Measurements from ENCODE around the gene TMX2. TPM values are rescaled to one million over a fixed set of nuclear protein-coding genes. Genes with fewer than 3 reads are reported as not detected.

TMX2 gene
- total and polyA plus RNA-seq, 10 of the 15 experiments (the other 5 are each of a cell fraction or from before 2014, with no cell fraction given): 64.3 to 134 (median 91.6) TPM

GRCh38 chr11:57712256-57713150, at the start of gene TMX2 (continued):
- TF ChIP-seq EZH2 (IDR thresholded peaks at IDR 0.05; ENCODE audit: borderline replicate concordance, control insufficient read depth, low read depth, low read length): no peak
- TF ChIP-seq ZNF207 (IDR thresholded peaks at IDR 0.05; ENCODE audit: borderline replicate concordance): 0 out of 2 replicates have a peak, but pooled peaks have one; percentile 33
- TF ChIP-seq RBBP5 (conservative IDR thresholded peaks at IDR 0.05): no peak
- peak; percentile 70 for TF ChIP-seq SIN3A (IDR thresholded peaks at IDR 0.05; ENCODE audit: low read depth, low read length)
- TF ChIP-seq RUNX3 (IDR thresholded peaks at IDR 0.05; ENCODE audit: low read length): no peak
- TF ChIP-seq NFIC (IDR thresholded peaks at IDR 0.05; ENCODE audit: low read depth, low read length): no peak
- TF ChIP-seq BMI1 (IDR thresholded peaks at IDR 0.05; ENCODE audit: borderline replicate concordance): no peak
- TF ChIP-seq ZBED1 (IDR thresholded peaks at IDR 0.05; ENCODE audit: borderline replicate concordance): no peak
- peak; percentile 99 for TF ChIP-seq PKNOX1 (IDR thresholded peaks at IDR 0.05)
- peak; percentile 67 for TF ChIP-seq NBN (IDR thresholded peaks at IDR 0.05)
- no peak for TF ChIP-seq STAT1 (conservative IDR thresholded peaks at IDR 0.05)
- TF ChIP-seq ZNF24 (IDR thresholded peaks at IDR 0.05): no peak
- no peak for TF ChIP-seq MTA3 (IDR thresholded peaks at IDR 0.05; ENCODE audit: borderline replicate concordance, low read length)
- no peak for TF ChIP-seq USF1 (IDR thresholded peaks at IDR 0.05; ENCODE audit: borderline replicate concordance, extremely low read length, insufficient read depth, low read depth, low read length)
- TF ChIP-seq MTA2 (IDR thresholded peaks at IDR 0.05; ENCODE audit: low read depth): peak; percentile 91
- no peak for TF ChIP-seq NFXL1 (IDR thresholded peaks at IDR 0.05; ENCODE audit: borderline replicate concordance)
- no peak for TF ChIP-seq CBX5 (IDR thresholded peaks at IDR 0.05; ENCODE audit: low read depth)
- no peak for TF ChIP-seq ZNF622 (IDR thresholded peaks at IDR 0.05)
- TF ChIP-seq IRF3 (IDR thresholded peaks at IDR 0.05): peak; percentile 89
- no peak for TF ChIP-seq MEF2A (IDR thresholded peaks at IDR 0.05; ENCODE audit: insufficient read depth, low read depth, low read length)
- TF ChIP-seq ZBTB4 (CRISPR knock-in tag; IDR thresholded peaks at IDR 0.05): no peak
- TF ChIP-seq HSF1 (IDR thresholded peaks at IDR 0.05; ENCODE audit: low read depth, low read length): no peak
